Stimulated activated CD4-positive, alpha-beta T cell treated with anti-CD3 and anti-CD28 coated beads, Interleukin-2, amount 100 ng/mL, for 48 hours (primary cell): ENCODE data around the gene NACC1.
A peak's percentile ranks its signal among the peaks of the same experiment; 100 is the strongest.

Experiments used
- DNase-seq, 2 donors: peaks; one replicate each; pipeline ENCODE4 v3.0.0-alpha.2; 2020

The NACC1 gene

DNA sequence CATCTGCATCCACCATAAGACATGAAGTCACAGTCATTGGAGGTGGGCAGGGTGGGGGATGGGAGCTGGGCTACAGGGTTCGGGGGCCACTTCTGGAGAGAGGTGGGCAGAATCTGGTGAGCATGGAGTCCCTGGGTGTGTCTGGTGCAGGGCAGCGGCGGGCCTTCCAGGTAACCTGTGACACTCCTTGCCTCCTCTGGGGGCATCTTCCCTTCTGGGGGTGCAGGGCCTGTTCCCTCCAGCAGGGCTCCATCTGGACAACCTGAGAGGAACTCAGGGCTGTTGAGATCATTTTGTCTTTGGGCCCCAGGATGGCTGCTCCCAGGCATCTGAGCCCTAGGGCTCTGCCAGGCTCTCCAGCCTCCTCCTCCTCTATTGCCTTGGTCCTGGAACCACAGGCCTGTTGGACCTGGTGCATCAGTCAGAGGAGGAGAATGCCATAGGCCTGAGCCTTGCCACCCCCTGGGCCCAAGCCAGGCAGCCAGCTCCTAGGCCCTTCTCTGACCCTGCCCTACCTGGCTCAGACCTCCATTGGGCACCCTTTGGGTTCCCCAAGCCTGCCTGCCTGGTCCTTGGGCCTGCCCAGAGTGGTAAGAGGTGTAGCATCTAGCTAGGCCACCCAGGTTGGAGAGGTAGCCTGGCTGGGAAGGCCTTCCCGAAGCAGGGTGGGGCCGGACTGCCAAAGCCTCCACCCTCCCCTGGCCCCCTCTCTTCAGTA lies 28.8 kb upstream of the NACC1 start:
- no peak for DNase-seq

DNA sequence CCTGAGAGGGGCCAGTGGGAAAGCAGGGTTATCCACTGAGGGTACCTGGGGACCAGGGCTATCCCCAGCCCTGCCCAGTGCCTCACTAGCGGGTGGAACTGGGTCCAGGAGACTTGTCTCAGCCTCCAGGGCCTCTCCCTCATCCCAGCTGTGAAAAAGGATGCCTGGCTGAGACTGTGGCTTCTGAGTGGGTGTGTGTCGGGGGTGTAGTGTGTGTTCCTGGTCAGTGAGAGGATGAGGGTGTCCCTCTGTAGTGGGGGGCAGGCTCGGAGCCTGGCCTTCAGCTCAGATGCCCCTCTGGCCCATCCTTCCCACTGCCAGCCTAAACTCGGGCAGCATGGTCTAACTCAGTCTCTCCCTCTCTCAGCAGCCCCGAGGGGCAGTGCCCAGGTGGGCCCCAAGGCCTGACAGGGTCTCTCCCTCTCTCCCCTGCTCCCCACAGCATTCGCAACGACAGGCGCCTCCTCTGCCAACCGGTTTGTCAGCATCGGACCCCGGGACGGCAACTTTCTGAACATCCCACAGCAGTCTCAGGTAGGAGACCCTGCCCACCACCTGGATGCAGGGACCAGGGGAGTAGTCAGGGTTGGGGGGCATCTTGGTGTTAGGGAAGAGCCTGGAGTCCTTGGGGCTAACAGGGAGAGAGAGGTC lies 28.1 kb upstream of the NACC1 start:
- no peak for DNase-seq

DNA sequence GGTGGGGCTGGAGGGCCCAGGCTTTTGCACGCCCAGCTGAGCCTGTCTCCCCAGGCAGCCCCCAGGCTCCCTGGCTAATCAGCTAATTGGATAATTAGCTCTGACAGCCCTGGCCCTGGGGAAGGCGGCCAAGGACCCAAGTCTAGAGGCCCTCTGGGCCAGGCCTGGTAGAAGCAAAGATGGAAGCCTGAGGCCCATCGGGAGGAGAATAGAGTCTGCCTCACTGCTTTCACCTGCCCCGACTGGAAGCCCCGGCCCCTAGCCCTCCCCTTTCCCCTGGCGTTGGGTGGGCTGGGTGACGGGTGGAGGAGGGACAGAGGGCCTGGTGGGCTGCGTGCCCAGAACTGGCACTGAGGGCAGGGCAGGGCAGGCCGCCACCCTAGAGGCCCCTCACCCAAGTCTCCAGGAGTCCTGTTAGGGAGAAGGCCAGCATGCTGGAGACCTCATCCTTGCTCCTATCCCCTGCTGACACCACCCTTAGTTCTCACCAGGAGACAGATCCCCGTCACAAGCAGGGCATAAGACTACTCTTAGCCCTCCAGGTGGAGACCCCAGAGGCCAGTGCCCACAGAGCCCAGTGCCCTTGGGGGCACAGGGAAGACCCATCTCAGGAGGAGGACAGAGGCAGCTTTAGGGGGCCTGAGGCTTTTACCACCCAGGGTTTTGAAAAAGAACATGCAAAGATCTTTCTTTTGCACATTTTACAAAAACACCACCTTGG lies 27.4 kb upstream of the NACC1 start:
- no peak for DNase-seq

DNA sequence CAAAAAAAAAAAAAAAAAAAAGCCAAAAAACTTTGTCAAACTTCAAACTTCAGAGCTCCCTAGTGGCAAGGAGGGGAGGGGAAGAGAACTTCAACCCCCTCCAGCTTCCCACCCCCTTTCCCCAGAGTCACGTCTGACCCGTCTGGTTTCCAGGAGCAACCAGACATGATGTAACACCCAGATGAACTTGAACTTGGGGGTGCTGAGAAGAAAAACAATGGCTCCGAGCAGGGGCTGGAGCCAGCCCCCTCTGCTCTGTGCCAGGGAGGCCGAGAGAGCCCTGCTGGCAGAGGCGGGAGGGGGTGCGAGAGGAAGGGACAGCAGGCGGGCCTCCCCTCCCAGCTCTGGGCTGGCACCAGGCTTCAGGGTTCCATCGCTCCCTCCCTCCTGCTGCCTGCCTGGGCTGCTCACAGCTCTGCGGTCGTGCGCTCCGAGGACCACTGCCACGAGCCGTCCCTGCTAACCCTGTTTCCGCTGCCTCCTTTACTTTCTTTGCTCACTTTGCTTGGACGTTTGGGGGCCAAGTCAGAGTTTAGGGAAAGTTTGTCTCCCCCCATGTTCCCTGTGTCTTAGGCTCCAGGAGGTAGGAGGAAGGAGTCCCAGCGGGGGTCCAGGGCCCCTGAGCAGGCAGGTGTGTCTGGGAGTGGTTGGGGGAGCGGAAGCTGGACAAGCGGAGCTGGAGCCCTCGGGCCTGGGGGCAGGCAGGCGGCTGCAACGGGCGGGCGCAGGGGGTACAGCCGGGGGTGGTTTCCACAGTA lies 26.5 kb upstream of the NACC1 start:
- no peak for DNase-seq

DNA sequence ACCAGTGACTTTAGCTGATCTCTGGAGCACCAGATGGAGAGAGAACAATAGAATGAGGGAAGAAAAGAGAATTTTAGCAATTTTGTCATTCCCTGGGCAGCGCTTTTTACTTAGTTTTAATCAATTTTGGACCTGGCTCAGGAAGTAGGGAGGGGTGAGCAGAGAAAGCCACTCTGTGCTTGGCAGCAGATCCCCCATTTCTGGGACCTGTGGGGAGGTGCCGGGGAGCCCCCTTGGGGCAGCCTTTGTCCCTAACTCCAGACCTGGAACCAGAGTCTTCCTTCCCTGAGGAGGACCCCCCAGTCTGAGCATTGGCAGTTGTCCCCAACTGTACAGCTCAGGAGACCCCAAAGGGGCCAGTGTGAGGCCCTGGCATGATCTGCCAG lies 25.9 kb upstream of the NACC1 start:
- DNase-seq, result no peak

DNA sequence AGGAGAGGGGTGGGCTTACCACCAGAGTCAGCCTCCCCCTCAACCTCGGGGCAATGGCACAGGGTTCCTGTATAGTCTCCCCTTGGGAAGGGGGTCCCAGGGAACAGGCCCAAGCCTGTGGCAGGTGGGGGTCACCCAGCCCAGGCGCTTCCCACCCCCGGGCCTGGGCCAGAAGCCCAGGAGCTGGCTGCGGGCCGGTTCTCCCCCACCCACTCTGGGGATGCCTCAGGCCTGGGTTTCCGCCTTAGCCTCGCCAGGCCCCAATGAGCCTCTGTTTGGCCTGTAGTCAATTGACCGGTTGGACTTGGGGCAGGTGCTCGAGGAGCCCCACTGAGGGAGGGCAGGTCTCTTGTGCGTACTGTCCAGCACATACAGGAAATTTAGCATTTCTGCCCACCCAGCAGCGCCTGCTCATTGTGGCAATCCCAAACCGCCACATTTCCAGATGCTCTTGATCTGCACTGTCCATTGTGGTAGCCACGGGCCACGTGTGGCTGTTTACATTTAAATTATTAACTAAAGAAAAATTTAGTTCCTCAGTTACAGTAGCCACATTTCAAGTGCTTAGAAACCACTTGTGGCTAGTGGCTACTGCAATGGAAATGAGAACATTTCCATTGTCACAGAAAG lies 25.3 kb upstream of the NACC1 start:
- no peak for DNase-seq

DNA sequence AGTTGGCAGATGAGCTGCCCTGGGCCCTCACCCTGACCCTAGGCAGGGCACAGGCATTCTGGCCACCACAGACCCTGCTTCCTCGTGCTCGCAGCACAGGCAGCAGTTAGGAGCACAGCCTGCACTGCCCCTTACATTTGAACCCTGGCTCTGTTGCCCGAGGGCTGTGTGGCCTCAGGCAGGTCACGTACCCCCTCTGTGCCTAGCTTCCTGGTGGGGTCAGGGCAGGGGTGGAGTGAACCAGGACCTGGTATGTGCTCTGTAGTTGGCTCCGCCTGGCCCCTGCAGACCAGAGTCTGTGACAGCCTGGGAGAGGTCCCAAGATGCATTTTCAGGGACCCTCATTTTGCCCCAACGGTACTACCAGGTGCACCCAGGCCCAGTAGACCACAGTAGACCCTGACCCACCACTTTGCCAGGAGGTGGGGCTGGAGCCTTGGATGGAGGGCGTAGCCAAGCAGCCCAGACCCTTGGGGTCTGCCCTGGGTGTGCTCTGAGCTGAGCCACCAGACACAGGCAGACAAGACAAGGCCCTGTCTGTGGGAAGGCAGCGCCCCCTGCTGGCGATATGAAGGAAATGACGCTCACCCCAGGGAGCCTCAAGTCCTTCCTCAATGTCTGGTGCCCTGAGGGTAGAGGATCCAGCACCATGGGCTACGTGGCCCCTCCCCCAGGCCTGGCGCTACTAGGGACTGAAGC lies 24.5 kb upstream of the NACC1 start:
- peak; percentile 70 to 79 for DNase-seq

DNA sequence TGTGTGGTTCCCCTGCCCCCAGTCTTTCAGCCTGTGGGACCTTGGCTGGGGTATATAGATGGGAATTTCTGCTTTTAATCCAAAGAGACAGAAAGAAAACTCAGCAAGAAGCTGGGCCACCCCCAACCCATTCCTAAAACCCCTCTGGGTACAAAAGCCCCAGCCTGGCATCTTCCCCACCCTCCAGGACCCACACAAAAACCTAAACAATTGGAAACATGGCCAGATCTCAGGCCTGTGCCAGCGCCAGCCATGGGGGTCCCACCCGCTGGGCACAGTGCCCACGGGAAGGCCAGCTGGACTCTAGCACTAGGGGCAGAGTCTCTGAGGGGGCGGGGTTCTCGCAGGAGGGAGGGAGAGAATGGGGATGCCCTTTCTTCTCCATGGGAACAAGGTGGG lies 24.0 kb upstream of the NACC1 start:
- no peak for DNase-seq

DNA sequence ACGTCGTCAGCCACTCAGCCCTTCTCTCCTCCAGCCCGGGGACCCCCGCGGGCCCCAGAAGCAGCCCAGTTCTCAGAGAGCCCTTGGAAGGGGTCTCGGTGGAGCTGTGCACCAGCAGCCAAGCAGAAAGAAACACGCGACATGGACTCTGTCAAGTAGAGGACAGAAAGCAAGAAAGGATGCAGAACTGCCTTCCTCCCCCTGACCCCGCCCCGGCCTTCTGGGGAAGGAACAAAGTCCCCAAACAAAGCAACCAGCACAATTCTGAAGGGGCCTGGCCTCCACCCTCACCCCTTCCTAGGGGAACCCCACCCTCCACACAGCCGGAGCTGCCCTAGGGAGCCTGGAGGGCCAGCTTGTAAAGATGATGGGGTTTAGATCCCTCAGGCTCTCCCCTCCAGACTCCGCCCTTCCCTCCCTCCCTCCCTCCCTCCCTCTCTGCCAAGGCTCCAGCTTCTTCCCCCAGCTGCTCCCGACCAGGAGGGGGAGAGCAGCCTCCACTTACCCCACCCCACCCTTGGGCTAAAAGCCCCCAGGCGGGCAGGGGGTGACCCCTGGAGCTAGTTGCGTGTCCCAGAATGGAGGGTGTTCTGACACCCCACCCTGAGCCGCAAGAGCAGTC lies 23.2 kb upstream of the NACC1 start:
- no peak for DNase-seq

DNA sequence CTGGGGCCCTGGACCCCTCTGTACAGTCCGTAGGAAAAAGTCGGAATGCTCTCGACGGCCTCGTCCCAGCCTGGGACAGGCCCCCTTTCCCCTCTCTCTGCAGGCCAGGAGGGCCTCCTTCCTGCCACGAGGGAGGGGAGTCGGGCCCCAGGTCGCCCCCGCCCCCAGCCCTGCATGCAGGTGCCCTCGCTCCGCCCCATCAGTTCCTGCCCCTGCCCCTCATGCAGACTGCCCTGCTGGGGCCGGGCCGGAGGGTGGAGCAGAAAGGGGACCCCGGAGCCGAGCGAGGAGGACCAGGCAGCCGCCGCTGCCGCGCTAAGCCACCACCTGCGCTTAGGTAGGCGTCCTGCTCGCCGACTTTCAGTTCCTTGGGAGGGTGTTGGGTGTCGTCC lies 22.7 kb upstream of the NACC1 start:
- no peak for DNase-seq

DNA sequence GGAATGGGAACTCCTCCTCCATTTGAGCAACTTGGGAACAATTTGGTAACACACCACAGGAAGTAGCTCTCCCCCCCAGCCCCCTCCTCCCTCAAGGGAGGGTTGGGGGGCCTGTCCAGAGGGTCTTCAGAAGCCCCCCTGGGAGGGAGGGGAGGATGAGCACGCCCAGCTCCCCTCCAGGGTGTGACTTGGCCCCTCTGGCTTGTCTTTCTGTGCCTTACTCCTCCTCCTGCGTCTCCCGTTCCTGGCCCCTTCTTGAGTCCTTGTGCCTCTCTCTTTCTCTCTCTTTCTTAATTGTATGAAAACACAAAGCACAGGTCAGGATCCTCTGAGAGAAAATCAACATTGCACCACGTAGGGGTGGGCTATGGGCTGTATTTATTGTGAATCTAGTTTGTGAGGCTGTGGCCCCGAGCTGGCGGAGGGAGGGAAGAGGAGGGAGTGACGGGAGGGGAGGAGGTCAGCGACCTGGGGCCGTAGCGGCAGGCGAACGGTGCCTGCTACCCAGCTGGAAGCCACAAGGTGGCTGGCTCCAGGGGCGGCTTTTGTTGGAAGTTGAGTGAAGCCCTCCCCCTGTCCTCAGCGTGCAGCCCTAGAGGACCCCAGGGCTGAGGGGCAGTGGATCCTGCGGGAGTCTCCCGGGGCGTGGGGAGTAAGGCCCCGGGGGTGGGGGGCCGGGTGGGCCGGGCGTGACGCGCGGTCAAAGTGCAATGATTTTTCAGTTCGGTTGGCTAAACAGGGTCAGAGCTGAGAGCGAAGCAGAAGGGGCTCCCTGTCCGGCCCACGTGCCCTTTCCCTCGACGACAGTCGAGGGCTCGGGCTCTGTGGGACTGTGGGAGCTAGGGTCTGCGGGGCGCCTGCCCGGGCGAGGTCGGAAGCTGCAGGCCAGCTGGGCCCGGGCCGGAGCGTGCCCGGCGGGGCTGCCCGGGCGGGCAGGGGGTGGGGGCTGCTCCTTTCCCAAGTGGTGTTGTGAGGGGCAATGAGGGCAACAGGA lies 21.8 kb upstream of the NACC1 start:
- DNase-seq, result no peak

DNA sequence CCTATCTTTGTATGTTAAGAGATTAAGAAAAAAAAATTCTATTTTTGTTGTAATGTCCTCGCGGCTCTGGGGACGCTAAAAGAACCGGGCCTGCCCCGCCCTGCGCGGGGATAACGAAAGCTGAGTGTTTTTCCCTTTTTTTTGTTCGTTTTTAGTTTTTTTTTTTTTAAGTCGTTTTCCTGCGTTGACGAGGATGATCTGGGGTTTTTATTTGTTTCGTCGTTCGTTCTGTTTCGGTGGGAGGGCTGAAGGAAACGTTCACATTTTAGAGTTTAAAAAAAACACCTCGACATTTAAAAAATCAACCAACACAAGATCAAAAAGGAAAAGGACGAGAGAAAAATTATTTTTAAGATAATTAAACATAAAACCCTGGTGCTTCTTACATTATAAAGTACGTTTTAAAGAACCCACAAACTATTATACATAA lies 21.0 kb upstream of the NACC1 start:
- no peak for DNase-seq

DNA sequence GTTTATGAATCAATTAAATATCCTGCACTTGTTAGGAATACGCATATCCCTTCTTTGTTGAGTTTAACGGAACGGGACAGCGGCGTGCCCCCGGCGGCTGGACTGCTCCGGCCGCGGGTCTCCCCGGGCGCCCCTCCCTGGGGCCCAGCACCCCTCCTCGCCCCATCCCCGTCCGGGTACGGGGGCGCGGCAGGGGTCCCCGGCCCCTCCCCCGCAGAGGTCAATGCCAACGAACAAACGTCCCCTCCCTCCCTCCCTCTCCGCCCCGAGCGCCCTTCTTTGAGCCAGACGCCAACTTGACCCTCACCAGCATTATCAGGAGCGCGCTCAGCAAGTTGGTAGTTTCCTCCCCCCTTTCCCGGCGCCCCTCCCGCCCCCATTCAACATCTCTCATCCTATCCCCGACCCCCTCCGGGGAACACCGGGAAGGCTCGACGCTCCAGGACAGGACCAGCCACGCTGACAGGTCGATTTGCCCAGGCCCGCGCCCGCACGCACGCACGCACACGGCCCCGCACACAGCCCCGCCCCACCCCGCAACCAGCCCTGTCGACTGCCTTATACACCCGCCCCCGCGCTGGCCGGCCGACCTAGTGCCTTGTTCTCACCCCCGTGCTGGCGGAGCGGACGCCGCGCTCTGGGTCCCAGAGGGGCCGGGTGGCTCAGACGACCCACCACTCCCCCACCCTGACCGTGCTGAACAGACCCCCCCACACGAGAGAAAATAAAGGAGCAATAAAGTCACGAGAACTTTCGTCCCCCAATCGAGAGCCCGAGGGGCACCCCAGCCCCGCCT lies 20.4 kb upstream of the NACC1 start:
- no peak for DNase-seq

DNA sequence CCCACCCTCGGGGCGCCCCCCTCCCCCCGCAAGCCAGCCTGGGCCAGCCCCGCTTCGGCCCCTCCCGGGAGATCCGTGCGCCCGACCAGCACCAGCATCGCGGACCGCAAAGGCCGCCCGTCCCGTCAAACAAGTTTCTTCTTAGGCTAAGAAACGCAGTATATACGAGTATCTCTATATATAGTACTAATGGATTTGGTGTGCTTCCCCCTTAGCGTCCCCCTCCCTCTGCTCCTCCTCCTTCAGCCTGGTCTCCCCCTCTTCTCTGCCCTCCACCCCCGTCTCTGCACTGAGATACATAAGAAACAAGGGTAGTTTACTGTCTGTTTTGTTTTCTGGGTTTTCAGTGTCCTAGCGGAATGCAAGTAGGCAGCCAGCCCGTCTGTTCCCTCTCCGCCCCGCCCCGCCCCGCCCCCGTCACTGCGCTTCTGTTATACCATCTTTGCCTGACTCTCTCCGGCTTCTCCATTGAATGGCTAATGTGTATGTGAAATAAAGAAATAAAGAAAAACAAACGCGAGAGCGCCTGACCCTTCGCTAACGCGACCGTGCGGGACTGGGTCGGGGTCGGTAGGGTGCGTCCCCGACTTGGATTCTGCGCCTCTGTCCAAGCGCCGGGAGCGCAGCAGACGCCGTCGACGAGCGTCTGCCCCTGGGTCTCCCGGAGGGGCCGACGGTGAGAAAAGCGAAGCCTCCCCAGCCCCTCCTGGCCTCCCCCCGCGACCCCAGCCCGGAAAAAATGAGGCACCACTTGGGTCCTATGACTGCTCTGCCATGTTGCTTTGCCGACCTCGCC lies 19.6 kb upstream of the NACC1 start:
- no peak for DNase-seq

DNA sequence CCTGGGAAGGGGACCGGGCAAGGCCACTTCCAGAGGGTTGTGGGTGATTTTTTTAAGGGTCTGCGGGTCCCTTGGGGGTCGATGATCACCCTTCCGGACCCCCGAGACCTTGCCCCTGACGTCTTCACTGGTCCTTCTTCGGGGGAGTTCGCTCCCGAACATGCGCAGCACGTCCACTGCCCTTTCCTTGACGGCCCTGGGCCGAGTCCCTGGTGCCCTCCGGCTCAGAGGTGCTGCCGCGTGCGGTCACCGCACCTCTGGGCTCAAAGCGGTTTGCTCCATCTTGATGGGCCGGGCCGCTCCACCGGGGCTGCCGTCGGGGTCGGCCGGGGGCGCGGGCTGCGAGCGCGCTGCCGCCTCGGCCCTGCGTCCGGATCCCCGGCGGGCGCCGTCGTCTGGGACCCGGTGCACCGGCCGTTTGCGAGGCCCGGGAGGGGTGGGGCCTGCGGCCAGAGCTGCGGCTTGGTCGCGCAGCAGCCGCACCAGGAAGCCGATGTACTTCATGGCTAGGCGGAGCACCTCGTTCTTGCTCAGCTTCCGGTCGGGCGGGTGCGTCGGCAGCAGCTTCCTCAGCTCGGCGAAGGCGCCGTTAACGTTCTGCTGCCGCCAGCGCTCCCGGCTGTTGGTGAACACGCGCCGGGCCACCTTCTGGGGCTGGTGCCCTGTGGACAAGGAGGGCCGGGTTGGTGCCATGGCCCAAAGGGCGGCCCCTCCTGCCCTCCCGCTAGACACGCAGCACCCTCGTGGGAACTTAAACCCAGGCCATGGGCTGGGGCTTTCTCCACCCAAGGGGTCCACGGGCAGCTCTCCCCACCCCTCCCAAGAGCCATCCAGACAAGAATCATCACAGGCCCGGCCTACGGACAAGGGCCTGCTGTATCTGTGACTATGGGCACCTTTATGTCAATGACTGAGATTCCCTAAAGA lies 18.7 kb upstream of the NACC1 start:
- DNase-seq, result peak in 1 of 2 donors; percentile 69

DNA sequence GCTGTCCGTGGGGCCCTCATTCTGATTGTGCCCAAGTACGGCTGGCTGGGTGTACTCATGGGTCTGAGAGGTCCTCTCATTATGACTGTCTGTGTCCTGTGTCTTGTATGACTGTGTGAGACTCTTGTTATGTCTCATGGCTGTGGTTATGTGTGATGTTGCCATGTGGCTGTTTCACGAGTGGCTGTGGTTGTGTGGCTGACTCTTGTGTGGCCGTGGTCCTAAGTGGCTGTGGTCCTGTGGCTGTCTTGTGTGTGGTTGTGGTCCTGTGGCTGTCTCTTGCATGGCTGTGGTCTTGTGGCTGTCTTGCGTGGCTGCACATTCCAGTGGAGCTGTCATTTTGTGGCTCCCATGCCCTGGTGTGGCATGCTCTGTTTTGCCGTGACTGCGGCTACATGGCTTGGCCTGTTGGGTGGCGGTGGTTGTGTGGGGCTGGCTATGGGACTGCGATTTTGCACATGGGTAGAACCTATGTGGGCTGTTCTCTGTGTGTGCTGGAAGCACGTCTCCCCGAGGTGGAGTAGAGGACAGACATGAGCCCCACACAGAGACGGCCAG lies 18.0 kb upstream of the NACC1 start:
- DNase-seq, result peak in 1 of 2 donors; percentile 71
